RCC 7860 (cell line): ENCODE measurements around the gene ZDHHC11B.
"Not testable (repeated sequence)": the region's sequence is repeated elsewhere in the genome, so short reads cannot be mapped to it uniquely, and the experiment has no call there.

Source experiments
- DNase-seq: peaks from one replicate; pipeline ENCODE4 v3.0.0-alpha.2; 2015; ENCODE audit warnings: low spot score
- FAIRE-seq: peaks from 2 replicates; lab custom pipeline; 2012; peaks lifted over from hg19 to GRCh38; lab: Jason Lieb, UNC

ZDHHC11B gene, protein sequence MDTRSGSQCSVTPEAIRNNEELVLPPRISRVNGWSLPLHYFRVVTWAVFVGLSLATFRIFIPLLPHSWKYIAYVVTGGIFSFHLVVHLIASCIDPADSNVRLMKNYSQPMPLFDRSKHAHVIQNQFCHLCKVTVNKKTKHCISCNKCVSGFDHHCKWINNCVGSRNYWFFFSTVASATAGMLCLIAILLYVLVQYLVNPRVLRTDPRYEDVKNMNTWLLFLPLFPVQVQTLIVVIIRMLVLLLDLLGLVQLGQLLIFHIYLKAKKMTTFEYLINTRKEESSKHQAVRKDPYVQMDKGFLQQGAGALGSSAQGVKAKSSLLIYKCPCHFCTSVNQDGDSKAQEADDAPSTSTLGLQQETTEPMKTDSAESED

DNA sequence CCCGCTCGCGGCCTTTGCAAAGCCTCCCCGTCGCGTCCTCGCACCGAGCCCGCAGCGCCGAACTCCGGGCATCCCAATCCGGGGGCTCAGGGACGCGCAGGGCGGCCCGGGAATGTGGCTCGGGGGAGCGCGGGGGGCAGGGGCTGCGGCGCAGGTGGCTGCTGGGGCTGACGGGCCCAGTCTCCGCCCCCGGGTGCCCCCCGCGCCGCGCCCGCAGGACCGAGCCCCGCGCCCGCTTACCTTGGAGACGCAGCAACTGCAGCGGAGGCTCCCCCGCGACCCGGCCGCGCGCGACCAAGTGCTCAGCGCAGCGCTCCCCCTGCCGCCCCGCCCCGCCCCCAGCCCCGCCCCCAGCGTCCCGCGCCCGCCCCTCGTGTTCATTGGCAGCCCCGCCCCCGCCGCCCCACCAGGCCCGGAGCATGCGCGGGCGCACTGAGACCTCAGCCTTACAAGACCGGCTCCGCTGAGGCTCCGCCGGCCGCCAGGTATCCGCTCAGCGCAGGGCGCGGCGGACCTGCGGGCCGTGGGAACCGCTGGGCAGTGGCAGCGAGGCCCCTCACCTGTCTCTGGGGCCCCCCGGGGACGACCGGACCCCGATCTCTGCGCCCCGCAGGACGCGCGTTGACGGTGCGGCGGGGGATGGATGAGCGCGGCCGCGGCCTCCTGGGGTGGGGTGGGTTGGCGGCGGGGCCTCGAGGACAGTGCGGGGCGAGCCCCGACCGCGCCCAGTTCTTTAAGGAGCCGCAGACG is at the start of gene ZDHHC11B:
Gene ZDHHC11B (minus strand): TSS at position 302 of the 750 bp plus-strand sequence. CDS start 17,810 bp downstream, outside the sequence.
- FAIRE-seq, DNase-seq: not testable (repeated sequence)

GRCh38 chr5:834013-834412 is 49.5 kb upstream of the ZDHHC11B start:
- DNase-seq, FAIRE-seq: not testable (repeated sequence)

DNA sequence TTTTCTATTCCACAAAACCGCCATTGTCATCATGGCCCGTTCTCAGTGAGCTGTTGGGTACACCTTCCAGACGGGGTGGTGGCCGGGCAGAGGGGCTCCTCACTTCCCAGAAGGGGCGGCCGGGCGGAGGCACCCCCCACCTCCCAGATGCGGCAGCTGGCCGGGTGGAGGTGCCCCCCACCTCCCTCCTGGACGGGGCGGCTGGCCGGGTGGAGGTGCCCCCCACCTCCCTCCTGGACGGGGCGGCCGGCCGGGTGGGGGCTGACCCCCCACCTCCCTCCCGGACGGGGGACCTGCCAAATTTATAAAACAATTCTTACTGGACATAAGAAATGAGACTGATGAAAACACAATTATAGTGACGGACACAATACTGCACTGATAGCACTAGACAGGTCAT is 43.7 kb upstream of the ZDHHC11B start:
- FAIRE-seq, DNase-seq: not testable (repeated sequence)

DNA sequence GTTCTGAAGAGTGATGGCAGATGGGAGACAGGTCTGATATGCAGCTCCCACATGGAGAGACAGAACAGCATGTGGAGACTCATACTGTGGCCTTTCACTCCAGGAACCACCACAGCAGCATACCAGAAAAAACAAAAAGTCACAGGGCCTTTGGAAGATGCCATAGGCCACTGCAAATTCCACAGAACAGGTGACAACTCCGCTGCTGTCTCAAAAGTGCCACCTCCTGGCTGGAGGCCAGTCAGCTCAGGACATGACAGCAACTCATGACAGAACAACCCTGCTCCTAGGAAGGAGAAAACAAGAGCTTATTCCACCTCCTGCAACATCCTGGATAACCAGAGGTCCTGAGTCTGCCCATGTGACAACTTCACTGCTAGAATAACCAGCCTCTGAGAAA is 41.0 kb upstream of the ZDHHC11B start:
- FAIRE-seq, DNase-seq: not testable (repeated sequence)

GRCh38 chr5:821504-821903 is 37.0 kb upstream of the ZDHHC11B start:
- no peak for DNase-seq
- no peak for FAIRE-seq

DNA sequence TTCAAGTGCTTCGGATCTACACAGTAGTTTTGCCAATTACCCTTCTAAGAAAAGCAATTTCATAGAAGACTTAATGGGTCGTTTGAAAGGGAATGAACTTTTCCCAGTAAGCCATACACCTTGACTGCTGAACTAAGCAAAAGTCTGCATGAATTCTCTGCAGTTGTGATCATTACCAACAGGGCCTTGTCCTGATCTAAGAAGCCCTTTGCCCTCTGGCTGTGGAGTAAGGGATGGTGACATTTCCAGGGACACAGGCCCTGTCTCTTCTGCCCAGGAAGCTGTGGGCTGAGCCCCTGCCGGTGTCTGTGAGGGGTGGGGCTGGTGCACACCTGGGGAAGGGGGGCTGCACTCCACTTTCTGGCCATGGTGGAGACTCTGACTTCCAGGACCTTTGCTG is 35.7 kb upstream of the ZDHHC11B start:
- FAIRE-seq (no peak), DNase-seq (no peak)

- FAIRE-seq (no peak), DNase-seq (no peak)
These were observed 34.5 kb upstream of the ZDHHC11B start for GRCh38 chr5:819078-819477.

DNA sequence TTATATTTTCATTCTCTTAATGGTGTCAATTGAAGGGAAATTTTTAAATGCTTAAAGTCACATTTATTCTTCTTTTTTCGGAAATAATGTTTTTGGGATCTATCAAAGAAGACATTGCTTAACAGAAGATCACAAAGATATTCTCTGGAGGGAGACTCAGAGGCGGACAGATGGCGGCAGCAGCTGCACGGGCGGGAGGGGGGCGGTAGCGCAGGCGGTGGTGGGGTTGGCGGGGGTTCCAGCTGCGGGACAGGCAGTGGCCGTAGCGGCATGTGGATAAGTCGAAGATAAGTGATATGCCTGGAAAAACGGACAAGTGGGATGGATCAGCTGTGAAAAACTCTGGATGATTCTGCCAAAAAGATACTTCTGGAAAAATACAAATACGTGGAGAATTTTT is 31.6 kb upstream of the ZDHHC11B start:
- DNase-seq (no peak), FAIRE-seq (no peak)

DNA sequence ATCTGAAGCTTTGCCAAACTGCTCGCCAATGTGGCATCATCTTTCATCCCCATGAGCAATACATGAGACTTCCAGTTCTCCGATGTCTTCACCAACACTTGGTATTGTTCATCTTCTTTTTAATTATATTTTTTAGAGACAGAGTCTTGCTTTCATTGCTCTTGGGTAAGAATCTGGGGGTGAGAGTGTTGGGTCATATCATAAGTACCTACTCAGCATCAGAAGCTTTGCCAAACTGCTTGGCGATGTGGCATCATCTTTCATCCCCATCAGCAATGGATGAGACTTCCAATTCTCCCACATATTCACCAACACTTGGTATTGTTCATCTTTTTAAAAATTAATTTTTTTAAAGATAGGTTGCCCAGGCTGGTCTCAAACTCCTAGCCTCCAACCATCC is 30.9 kb upstream of the ZDHHC11B start:
- FAIRE-seq (no peak), DNase-seq (no peak)

- DNase-seq, FAIRE-seq: not testable (repeated sequence)
These were observed 29.0 kb upstream of the ZDHHC11B start for GRCh38 chr5:813575-813974.

DNA sequence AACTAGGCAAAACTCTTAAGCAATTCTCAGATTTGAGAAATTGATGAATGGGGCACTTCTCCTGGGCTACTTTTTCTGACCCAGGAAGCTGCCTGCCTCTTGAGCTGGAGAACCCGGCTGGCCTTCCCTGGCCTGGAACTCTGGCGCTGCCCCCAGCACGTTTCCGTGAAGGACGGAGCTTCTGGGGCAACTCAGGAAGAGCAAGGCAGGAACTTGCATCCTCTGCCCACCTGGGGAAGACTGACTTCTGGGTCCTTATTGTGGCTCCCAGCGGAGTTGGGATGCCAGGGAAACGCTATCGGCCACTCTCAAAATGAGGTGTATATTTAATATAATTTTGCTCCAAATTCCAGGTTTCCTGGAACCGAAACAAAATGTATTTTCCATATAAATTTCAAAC is 26.9 kb upstream of the ZDHHC11B start:
- DNase-seq, FAIRE-seq: not testable (repeated sequence)

- not testable (repeated sequence) for DNase-seq, FAIRE-seq
These were observed 23.4 kb upstream of the ZDHHC11B start for GRCh38 chr5:807719-808514.

GRCh38 chr5:801472-801871 is 16.9 kb upstream of the ZDHHC11B start:
- FAIRE-seq = no peak

GRCh38 chr5:801055-801454 is 16.5 kb upstream of the ZDHHC11B start:
- not testable (repeated sequence) for FAIRE-seq

More at GRCh38 chr5:801472-801871, 16.9 kb upstream of the ZDHHC11B start:
- no peak for DNase-seq

GRCh38 chr5:798505-799138 is 14.1 kb upstream of the ZDHHC11B start:
- DNase-seq, FAIRE-seq: not testable (repeated sequence)

More at GRCh38 chr5:801055-801454, 16.5 kb upstream of the ZDHHC11B start:
- DNase-seq = not testable (repeated sequence)

GRCh38 chr5:797986-798385 is 13.5 kb upstream of the ZDHHC11B start:
- FAIRE-seq, DNase-seq: not testable (repeated sequence)

- FAIRE-seq, DNase-seq: not testable (repeated sequence)
These were observed 11.3 kb upstream of the ZDHHC11B start for GRCh38 chr5:795873-796272.

- FAIRE-seq, DNase-seq: not testable (repeated sequence)
These were observed 10.4 kb upstream of the ZDHHC11B start for GRCh38 chr5:794948-795347.

- not testable (repeated sequence) for DNase-seq
These were observed 4.2 kb upstream of the ZDHHC11B start for GRCh38 chr5:788703-789102.

GRCh38 chr5:787857-788233 is 3.3 kb upstream of the ZDHHC11B start:
- DNase-seq, FAIRE-seq: not testable (repeated sequence)

More at GRCh38 chr5:788703-789102, 4.2 kb upstream of the ZDHHC11B start:
- FAIRE-seq = not testable (repeated sequence)
